ENCODE results near the gene ZFPL1. TPM values are rescaled to one million over a fixed set of nuclear protein-coding genes. Genes with fewer than 3 reads are reported as not detected.

The ZFPL1 gene
- total and polyA plus RNA-seq, 4 donors = 12.3 to 19.2 (median 16.3) TPM

GRCh38 chr11:65117206-65118096 lies 33.4 kb downstream of the ZFPL1 start, which contains the start of gene ZNHIT2:
Gene ZNHIT2, minus strand, starts transcription at chr11:65117701. Its CDS starts 48 bp downstream, at chr11:65117653.
- under 1% methylated on average over 89 of the region's 89 CpGs for WGBS
- TF ChIP-seq, protein P1, sequence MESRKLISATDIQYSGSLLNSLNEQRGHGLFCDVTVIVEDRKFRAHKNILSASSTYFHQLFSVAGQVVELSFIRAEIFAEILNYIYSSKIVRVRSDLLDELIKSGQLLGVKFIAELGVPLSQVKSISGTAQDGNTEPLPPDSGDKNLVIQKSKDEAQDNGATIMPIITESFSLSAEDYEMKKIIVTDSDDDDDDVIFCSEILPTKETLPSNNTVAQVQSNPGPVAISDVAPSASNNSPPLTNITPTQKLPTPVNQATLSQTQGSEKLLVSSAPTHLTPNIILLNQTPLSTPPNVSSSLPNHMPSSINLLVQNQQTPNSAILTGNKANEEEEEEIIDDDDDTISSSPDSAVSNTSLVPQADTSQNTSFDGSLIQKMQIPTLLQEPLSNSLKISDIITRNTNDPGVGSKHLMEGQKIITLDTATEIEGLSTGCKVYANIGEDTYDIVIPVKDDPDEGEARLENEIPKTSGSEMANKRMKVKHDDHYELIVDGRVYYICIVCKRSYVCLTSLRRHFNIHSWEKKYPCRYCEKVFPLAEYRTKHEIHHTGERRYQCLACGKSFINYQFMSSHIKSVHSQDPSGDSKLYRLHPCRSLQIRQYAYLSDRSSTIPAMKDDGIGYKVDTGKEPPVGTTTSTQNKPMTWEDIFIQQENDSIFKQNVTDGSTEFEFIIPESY (IDR thresholded peaks at IDR 0.05) = peak; percentile 90
- TF ChIP-seq FOXA1 (IDR thresholded peaks at IDR 0.05) (peak; percentile 16), HNF4G (IDR thresholded peaks at IDR 0.05) (no peak), GABPA (IDR thresholded peaks at IDR 0.05 in 1 of 2, conservative IDR thresholded peaks at IDR 0.05 in 1 of 2) (peak; percentile 97 to 99), YY1 (IDR thresholded peaks at IDR 0.05) (peak; percentile 80), CTCF (IDR thresholded peaks at IDR 0.05; ENCODE audit: low read depth, low read length, missing input control) (peak; percentile 96), TAF1 (conservative IDR thresholded peaks at IDR 0.05) (no peak), MAX (IDR thresholded peaks at IDR 0.05) (peak; percentile 87), NR2F2 (IDR thresholded peaks at IDR 0.05) (no peak), SP1 (IDR thresholded peaks at IDR 0.05) (peak; percentile 75), JUND (IDR thresholded peaks at IDR 0.05) (peak in 1 of 2 donors; percentile 64), EGR1 (IDR thresholded peaks at IDR 0.05; ENCODE audit: low read depth in 2 of 2) (peak; percentile 93 to 96), HNF4A (conservative IDR thresholded peaks at IDR 0.05) (peak in 1 of 2 donors; percentile 11), FOXA2 (IDR thresholded peaks at IDR 0.05) (peak; percentile 48), RXRA (IDR thresholded peaks at IDR 0.05) (peak; percentile 35 to 52), RAD21 (IDR thresholded peaks at IDR 0.05) (peak; percentile 95 to 98)
- TF ChIP-seq, protein P2, sequence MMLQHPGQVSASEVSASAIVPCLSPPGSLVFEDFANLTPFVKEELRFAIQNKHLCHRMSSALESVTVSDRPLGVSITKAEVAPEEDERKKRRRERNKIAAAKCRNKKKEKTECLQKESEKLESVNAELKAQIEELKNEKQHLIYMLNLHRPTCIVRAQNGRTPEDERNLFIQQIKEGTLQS (IDR thresholded peaks at IDR 0.05) = peak; percentile 96
- TF ChIP-seq, protein P3, sequence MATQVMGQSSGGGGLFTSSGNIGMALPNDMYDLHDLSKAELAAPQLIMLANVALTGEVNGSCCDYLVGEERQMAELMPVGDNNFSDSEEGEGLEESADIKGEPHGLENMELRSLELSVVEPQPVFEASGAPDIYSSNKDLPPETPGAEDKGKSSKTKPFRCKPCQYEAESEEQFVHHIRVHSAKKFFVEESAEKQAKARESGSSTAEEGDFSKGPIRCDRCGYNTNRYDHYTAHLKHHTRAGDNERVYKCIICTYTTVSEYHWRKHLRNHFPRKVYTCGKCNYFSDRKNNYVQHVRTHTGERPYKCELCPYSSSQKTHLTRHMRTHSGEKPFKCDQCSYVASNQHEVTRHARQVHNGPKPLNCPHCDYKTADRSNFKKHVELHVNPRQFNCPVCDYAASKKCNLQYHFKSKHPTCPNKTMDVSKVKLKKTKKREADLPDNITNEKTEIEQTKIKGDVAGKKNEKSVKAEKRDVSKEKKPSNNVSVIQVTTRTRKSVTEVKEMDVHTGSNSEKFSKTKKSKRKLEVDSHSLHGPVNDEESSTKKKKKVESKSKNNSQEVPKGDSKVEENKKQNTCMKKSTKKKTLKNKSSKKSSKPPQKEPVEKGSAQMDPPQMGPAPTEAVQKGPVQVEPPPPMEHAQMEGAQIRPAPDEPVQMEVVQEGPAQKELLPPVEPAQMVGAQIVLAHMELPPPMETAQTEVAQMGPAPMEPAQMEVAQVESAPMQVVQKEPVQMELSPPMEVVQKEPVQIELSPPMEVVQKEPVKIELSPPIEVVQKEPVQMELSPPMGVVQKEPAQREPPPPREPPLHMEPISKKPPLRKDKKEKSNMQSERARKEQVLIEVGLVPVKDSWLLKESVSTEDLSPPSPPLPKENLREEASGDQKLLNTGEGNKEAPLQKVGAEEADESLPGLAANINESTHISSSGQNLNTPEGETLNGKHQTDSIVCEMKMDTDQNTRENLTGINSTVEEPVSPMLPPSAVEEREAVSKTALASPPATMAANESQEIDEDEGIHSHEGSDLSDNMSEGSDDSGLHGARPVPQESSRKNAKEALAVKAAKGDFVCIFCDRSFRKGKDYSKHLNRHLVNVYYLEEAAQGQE (IDR thresholded peaks at IDR 0.05) = peak; percentile 16
- H3K27ac ChIP-seq (ENCODE audit: low read depth in 1 of 2, low read length in 2 of 2) = peak within 1 kb of the TSS; percentile 89 to 90
- H3K27me3 ChIP-seq (ENCODE audit: control insufficient read depth in 4 of 4, insufficient read depth in 4 of 4, low read length in 3 of 4) = no peaks in the 10 kb centered on the region
- no peaks in the 10 kb centered on the region for H3K9me3 ChIP-seq (ENCODE audit: control insufficient read depth in 4 of 4, low read length in 3 of 4)
- peak within 1 kb of the TSS; percentile 47 to 82 for H3K9ac ChIP-seq (ENCODE audit: low read depth in 1 of 2, low read length in 2 of 2)
- H3K4me3 ChIP-seq (ENCODE audit: low read depth in 1 of 3, low read length in 3 of 3) = peak within 1 kb of the TSS; percentile 81 to 95 (median 90)
- H3K4me1 ChIP-seq (ENCODE audit: control insufficient read depth in 4 of 4, insufficient read depth in 4 of 4, low read length in 3 of 4) = peaks cover 20 to 74% (median 57%) of the 10 kb centered on the region in 4 donors
- DNase-seq (ENCODE audit: low spot score) = peak; percentile 99
- H3K36me3 ChIP-seq (ENCODE audit: control insufficient read depth in 4 of 4, insufficient read depth in 3 of 4, low read depth in 1 of 4, low read length in 3 of 4) = peaks cover 9 to 19% (median 17%) of the 10 kb centered on the region in 4 donors
